Measurements from ENCODE around the gene NTM.

GRCh38 chr11:132106096-132106982 lies 735.9 kb downstream of the NTM start:
- TF ChIP-seq, protein P1, sequence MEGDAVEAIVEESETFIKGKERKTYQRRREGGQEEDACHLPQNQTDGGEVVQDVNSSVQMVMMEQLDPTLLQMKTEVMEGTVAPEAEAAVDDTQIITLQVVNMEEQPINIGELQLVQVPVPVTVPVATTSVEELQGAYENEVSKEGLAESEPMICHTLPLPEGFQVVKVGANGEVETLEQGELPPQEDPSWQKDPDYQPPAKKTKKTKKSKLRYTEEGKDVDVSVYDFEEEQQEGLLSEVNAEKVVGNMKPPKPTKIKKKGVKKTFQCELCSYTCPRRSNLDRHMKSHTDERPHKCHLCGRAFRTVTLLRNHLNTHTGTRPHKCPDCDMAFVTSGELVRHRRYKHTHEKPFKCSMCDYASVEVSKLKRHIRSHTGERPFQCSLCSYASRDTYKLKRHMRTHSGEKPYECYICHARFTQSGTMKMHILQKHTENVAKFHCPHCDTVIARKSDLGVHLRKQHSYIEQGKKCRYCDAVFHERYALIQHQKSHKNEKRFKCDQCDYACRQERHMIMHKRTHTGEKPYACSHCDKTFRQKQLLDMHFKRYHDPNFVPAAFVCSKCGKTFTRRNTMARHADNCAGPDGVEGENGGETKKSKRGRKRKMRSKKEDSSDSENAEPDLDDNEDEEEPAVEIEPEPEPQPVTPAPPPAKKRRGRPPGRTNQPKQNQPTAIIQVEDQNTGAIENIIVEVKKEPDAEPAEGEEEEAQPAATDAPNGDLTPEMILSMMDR (IDR thresholded peaks at IDR 0.05) = no peak
- no peak for TF ChIP-seq POLR2A (IDR thresholded peaks at IDR 0.05)

Measured in Peyer's patch (tissue), 4 donors.